ENCODE data around the gene CNTNAP5.

DNA sequence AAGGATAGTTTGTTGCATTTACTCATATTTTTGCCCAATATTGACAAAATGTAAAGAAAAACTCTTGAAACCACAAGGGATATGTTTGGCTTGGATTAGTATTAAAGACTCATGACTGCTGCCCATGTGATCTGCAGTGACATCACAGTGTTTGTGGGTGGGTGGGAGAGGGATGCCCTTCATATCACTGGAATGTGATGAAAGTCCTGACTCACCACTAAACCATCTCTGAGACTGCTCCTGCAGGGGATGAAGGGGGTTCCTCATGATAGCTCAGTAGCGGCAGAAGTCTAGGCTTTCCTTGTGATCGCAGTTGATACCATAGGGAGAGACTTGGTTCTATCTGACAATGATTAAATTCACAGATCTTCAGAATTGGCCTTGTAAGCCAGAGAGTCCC is 451.2 kb downstream of the CNTNAP5 start:
- no peak for TF ChIP-seq EP300 (IDR thresholded peaks at IDR 0.05)
- no peak for TF ChIP-seq POLR2A (IDR thresholded peaks at IDR 0.05; ENCODE audit: low read depth)
- TF ChIP-seq, protein P1, sequence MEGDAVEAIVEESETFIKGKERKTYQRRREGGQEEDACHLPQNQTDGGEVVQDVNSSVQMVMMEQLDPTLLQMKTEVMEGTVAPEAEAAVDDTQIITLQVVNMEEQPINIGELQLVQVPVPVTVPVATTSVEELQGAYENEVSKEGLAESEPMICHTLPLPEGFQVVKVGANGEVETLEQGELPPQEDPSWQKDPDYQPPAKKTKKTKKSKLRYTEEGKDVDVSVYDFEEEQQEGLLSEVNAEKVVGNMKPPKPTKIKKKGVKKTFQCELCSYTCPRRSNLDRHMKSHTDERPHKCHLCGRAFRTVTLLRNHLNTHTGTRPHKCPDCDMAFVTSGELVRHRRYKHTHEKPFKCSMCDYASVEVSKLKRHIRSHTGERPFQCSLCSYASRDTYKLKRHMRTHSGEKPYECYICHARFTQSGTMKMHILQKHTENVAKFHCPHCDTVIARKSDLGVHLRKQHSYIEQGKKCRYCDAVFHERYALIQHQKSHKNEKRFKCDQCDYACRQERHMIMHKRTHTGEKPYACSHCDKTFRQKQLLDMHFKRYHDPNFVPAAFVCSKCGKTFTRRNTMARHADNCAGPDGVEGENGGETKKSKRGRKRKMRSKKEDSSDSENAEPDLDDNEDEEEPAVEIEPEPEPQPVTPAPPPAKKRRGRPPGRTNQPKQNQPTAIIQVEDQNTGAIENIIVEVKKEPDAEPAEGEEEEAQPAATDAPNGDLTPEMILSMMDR (IDR thresholded peaks at IDR 0.05), result no peak
- TF ChIP-seq POLR2AphosphoS5 (IDR thresholded peaks at IDR 0.05), result no peak

Data from esophagus muscularis mucosa (tissue), 4 donors.